HCT116 (cell line): ENCODE data around the gene WDR19. TPM values are rescaled to one million over a fixed set of nuclear protein-coding genes. Genes with fewer than 3 reads are reported as not detected.

Source experiments
- ATAC-seq: fragments of 200-7000 bp; cut with Tn5 transposase; 2 replicates; pipeline ENCODE4 v1.9.1; 2020; ENCODE audit warnings: mild to moderate bottlenecking, moderate library complexity
- BruUV-seq: library from RNA; stranded (reverse); fragments of 400-500 nt; replicated peaks from 2 replicates; lab custom pipeline; 2021; lab: Mats Ljungman, UMichigan
- CTCF ChIA-PET: fragments of 300-600 bp; sonication (Branson Sonifier 250); formaldehyde crosslinking; loops from one replicate; lab custom pipeline; 2021; ENCODE audit warnings: antibody characterized with exemption; lab: Charles Lee
- POLR2A ChIA-PET: fragments of 300-600, 350-600 bp; sonication (Branson Sonifier 250); formaldehyde crosslinking; loops from one replicate; lab custom pipeline; 2021; ENCODE audit warnings: antibody characterized with exemption; lab: Charles Lee
- RAD21 ChIA-PET, 2 experiments: fragments of 300-600 bp; sonication (Branson Sonifier 250); formaldehyde crosslinking; loops; one replicate each; lab custom pipeline; 2023; ENCODE audit warnings: low total read pairs in 2 of 2; ENCODE audit not compliant: uncharacterized antibody in 2 of 2, unreplicated experiment in 2 of 2, low non-redundant PET in 1 of 2; lab: Charles Lee
- DNase-seq: peaks from one replicate; pipeline ENCODE4 v3.0.0-alpha.2; 2010; ENCODE audit warnings: low read depth, low spot score
- H2AFZ ChIP-seq: fragments of 200-600 bp; shearing (Covaris generic), sonication (generic); 2 replicates; pipeline ENCODE4 v1.6.1; 2017; ENCODE audit warnings: low read depth, mixed run types, mixed read lengths, antibody characterized with exemption, low read length; ENCODE audit not compliant: poor library complexity, severe bottlenecking
- H3K27ac ChIP-seq: 2 replicates; pipeline ENCODE4 v1.5.1; 2012; ENCODE audit warnings: low read depth, low read length
- H3K27me3 ChIP-seq: fragments of 200-600 bp; sonication (generic); 2 replicates; pipeline ENCODE4 v1.6.1; 2016; ENCODE audit warnings: mixed run types, low read length, mixed read lengths; ENCODE audit not compliant: insufficient read depth
- H3K36me3 ChIP-seq, 2 experiments: fragments of 200-500 bp in 1 of 2; fragments of 200-600 bp in 1 of 2; sonication (Bioruptor generic) in 1 of 2; sonication (generic) in 1 of 2; 2 replicates each; pipeline versions ENCODE4 v1.5.1 to v1.6.1; 2014 to 2016; ENCODE audit warnings: low read length in 2 of 2, inconsistent platforms in 1 of 2, mixed read lengths in 1 of 2, mixed run types in 1 of 2; ENCODE audit not compliant: insufficient read depth in 2 of 2, control insufficient read depth in 1 of 2
- H3K4me1 ChIP-seq, 2 experiments: fragments of 200-600 bp in 1 of 2; sonication (generic) in 1 of 2; 2 replicates each; pipeline versions ENCODE4 v1.5.1 to v1.6.1; 2012 to 2017; ENCODE audit warnings: low read length in 2 of 2, inconsistent platforms in 1 of 2, mild to moderate bottlenecking in 1 of 2, mixed read lengths in 1 of 2, mixed run types in 1 of 2, moderate library complexity in 1 of 2; ENCODE audit not compliant: insufficient read depth in 2 of 2, control insufficient read depth in 1 of 2
- H3K4me2 ChIP-seq: fragments of 200-600 bp; sonication (generic); 2 replicates; pipeline ENCODE4 v1.6.1; 2017; ENCODE audit warnings: mixed run types, low read length, mixed read lengths
- H3K4me3 ChIP-seq, 2 experiments: fragments of 200-600 bp in 1 of 2; sonication (generic) in 1 of 2; replicated peaks in 1 of 2; 2 replicates each; pipeline ENCODE4 v1.5.1; 2011 to 2016; ENCODE audit warnings: low read length in 2 of 2, control low read depth in 1 of 2, low read depth in 1 of 2, mild to moderate bottlenecking in 1 of 2, mixed read lengths in 1 of 2, mixed run types in 1 of 2
- H3K79me2 ChIP-seq: fragments of 200-600 bp; sonication (generic); 2 replicates; pipeline ENCODE4 v1.6.1; 2017; ENCODE audit warnings: mild to moderate bottlenecking, mixed run types, low read length, moderate library complexity, mixed read lengths; ENCODE audit not compliant: insufficient read depth
- H3K9ac ChIP-seq: fragments of 200-600 bp; sonication (generic); 2 replicates; pipeline ENCODE4 v1.6.1; 2016; ENCODE audit warnings: low read length, mixed read lengths
- H3K9me2 ChIP-seq: fragments of 200-600 bp; sonication (generic), shearing (Covaris generic); 2 replicates; pipeline ENCODE4 v1.6.1; 2017; ENCODE audit warnings: mixed run types, mild to moderate bottlenecking, moderate library complexity; ENCODE audit not compliant: insufficient read depth
- H3K9me3 ChIP-seq, 2 experiments: fragments of 200-500 bp in 1 of 2; fragments of 200-600 bp in 1 of 2; sonication (Bioruptor generic) in 1 of 2; sonication (generic) in 1 of 2; 2 replicates each; pipeline ENCODE4 v1.6.1; 2014 to 2017; ENCODE audit warnings: low read length in 2 of 2, mixed read lengths in 2 of 2, inconsistent platforms in 1 of 2, low read depth in 1 of 2, mild to moderate bottlenecking in 1 of 2, mixed run types in 1 of 2, moderate library complexity in 1 of 2; ENCODE audit not compliant: control insufficient read depth in 1 of 2, insufficient read depth in 1 of 2
- H4K20me1 ChIP-seq: fragments of 200-600 bp; sonication (generic), shearing (Covaris generic); 2 replicates; pipeline ENCODE4 v1.6.1; 2017; ENCODE audit warnings: mixed run types, mild to moderate bottlenecking, moderate library complexity; ENCODE audit not compliant: insufficient read depth
- CBX3 ChIP-seq: IDR thresholded peaks from 2 replicates; pipeline ENCODE4 v1.6.1; 2012; ENCODE audit warnings: low read depth
- EGR1 ChIP-seq: IDR thresholded peaks from 2 replicates; pipeline ENCODE4 v1.6.1; 2012; ENCODE audit warnings: low read depth
- EZH2 ChIP-seq: fragments of 200-600 bp; sonication (generic); IDR thresholded peaks from 2 replicates; pipeline ENCODE4 v1.6.1; 2017; ENCODE audit warnings: antibody characterized with exemption, mixed run types
- EZH2phosphoT487 ChIP-seq: fragments of 200-600 bp; IDR thresholded peaks from 2 replicates; pipeline ENCODE4 v1.6.1; 2018; ENCODE audit warnings: antibody characterized with exemption, borderline replicate concordance
- FOSL1 ChIP-seq: IDR thresholded peaks from 2 replicates; pipeline ENCODE4 v1.6.1; 2012; ENCODE audit warnings: low read depth
- POLR2AphosphoS5 ChIP-seq: IDR thresholded peaks from 2 replicates; pipeline ENCODE4 v1.6.1; 2011; ENCODE audit warnings: mild to moderate bottlenecking, low read depth, low read length, moderate library complexity
- SIN3A ChIP-seq: IDR thresholded peaks from 2 replicates; pipeline ENCODE4 v1.6.1; 2012; ENCODE audit warnings: low read depth
- SP1 ChIP-seq: IDR thresholded peaks from 2 replicates; pipeline ENCODE4 v1.6.1; 2012; ENCODE audit warnings: low read depth
- SRF ChIP-seq: IDR thresholded peaks from 2 replicates; pipeline ENCODE4 v1.6.1; 2012; ENCODE audit warnings: low read depth
- TCF7L2 ChIP-seq: IDR thresholded peaks from 2 replicates; pipeline ENCODE4 v1.7.0; 2011; ENCODE audit warnings: borderline replicate concordance, inconsistent platforms; ENCODE audit not compliant: insufficient read depth, insufficient read length; ENCODE audit errors: extremely low read depth
- YY1 ChIP-seq: IDR thresholded peaks from 2 replicates; pipeline ENCODE4 v1.6.1; 2011; ENCODE audit warnings: low read length, low read depth, moderate library complexity, mild to moderate bottlenecking; ENCODE audit not compliant: insufficient replicate concordance; ENCODE audit errors: extremely low read depth
- ZFX ChIP-seq: fragments of 450-650 bp; IDR thresholded peaks from 2 replicates; pipeline ENCODE4 v1.6.1; 2017
- intact Hi-C: fragments of 100-400 bp; cut with micrococcal nuclease; formaldehyde crosslinking; loops from 2 replicates; pipeline ENCODE4 v1.10.0; 2022
- total RNA-seq: library from RNA; stranded (reverse); gene quantifications from one replicate; pipeline ENCODE4 v1.2.1, GENCODE V29; 2021; ENCODE audit not compliant: unreplicated experiment
- TF ChIP-seq, protein P1 (sequence below): IDR thresholded peaks from 2 replicates; pipeline ENCODE4 v1.6.1; 2012
- TF ChIP-seq, protein P2 (sequence below): IDR thresholded peaks from 2 replicates; pipeline ENCODE4 v1.6.1; 2011; ENCODE audit warnings: mild to moderate bottlenecking, low read length, moderate library complexity; ENCODE audit not compliant: insufficient replicate concordance; ENCODE audit errors: extremely low read depth
- TF ChIP-seq, protein P3 (sequence below): IDR thresholded peaks from 2 replicates; pipeline ENCODE4 v1.6.1; 2012
- TF ChIP-seq, protein P4 (sequence below), 3 experiments: fragments of 200-600 bp in 1 of 3; sonication (generic) in 1 of 3; IDR thresholded peaks in 2 of 3; conservative IDR thresholded peaks in 1 of 3; 2 replicates each; pipeline ENCODE4 v1.5.1; 2012 to 2017; ENCODE audit warnings: low read depth in 2 of 3, low read length in 2 of 3, antibody characterized with exemption in 1 of 3, borderline replicate concordance in 1 of 3, control low read depth in 1 of 3, mild to moderate bottlenecking in 1 of 3, mixed read lengths in 1 of 3, mixed run types in 1 of 3, moderate library complexity in 1 of 3; ENCODE audit not compliant: insufficient read depth in 1 of 3

WDR19 gene
- total RNA-seq, 1 experiment from 2014 or later, result 18.8 TPM

DNA sequence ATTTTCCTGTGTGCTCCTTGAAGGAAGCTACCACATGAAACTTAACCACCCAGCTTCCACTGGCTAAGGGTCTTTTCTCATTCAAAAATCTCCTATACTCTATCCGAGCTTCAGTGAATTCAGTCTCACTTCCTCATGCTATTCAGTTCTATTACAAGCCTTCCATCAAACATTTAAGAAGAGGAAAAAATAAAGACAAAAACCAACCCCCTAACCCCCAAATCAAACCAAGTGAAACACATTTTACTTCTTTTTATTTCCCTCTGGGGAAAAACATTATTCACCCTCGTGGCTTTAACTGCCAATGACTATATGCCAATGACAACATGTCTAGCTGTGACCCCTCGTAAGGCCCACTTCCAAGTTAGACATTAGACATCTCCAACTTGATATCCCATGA is 16.2 kb upstream of the WDR19 start:
- H3K4me2 ChIP-seq, result no peak overlapping the region
- intact Hi-C loops, result no loop called here
- ATAC-seq (no peak), DNase-seq (no peak)
- no peaks in the 10 kb centered on the region for H3K27me3 ChIP-seq
- H2AFZ ChIP-seq, result no peak overlapping the region
- RAD21 ChIA-PET, result no interaction called here
- H3K27ac ChIP-seq, result no peak overlapping the region
- no peaks in the 10 kb centered on the region for H4K20me1 ChIP-seq
- POLR2A ChIA-PET, result no interaction called here
- TF ChIP-seq, protein P1, sequence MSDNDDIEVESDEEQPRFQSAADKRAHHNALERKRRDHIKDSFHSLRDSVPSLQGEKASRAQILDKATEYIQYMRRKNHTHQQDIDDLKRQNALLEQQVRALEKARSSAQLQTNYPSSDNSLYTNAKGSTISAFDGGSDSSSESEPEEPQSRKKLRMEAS, result no peak
- TF ChIP-seq, protein P2, sequence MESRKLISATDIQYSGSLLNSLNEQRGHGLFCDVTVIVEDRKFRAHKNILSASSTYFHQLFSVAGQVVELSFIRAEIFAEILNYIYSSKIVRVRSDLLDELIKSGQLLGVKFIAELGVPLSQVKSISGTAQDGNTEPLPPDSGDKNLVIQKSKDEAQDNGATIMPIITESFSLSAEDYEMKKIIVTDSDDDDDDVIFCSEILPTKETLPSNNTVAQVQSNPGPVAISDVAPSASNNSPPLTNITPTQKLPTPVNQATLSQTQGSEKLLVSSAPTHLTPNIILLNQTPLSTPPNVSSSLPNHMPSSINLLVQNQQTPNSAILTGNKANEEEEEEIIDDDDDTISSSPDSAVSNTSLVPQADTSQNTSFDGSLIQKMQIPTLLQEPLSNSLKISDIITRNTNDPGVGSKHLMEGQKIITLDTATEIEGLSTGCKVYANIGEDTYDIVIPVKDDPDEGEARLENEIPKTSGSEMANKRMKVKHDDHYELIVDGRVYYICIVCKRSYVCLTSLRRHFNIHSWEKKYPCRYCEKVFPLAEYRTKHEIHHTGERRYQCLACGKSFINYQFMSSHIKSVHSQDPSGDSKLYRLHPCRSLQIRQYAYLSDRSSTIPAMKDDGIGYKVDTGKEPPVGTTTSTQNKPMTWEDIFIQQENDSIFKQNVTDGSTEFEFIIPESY, result no peak
- TF ChIP-seq ZFX, result no peak
- no peak for TF ChIP-seq SIN3A
- no peak for TF ChIP-seq EZH2
- BruUV-seq, result no TSS peak
- H3K9me3 ChIP-seq, result no peaks in the 10 kb centered on the region
- CTCF ChIA-PET, result no interaction called here
- H3K4me3 ChIP-seq, result no peak overlapping the region
- H3K4me1 ChIP-seq, result no peaks in the 10 kb centered on the region
- H3K9me2 ChIP-seq, result no peaks in the 10 kb centered on the region
- H3K36me3 ChIP-seq, result no peaks in the 10 kb centered on the region
- H3K79me2 ChIP-seq, result no peaks in the 10 kb centered on the region
- no peak overlapping the region for H3K9ac ChIP-seq

DNA sequence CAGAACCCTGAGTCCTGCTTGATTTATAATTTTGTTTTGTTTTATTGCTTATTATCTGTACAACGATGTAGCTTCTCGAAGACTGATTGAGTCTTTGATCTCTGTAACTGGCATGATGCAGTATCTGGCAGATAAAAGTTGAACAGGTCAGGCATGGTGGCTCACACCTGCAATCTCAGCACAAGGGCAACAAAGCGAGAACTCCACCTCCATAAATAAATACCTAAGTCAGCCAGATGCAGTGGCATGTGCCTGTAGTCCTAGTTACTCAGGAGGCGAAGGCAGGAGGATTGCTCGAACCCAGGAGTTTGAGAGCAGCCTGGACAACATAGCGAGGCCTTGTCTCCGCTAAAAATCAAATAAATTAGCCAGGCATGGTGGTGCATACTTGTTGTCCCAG is 15.7 kb upstream of the WDR19 start:
- no peaks in the 10 kb centered on the region for H4K20me1 ChIP-seq
- no peaks in the 10 kb centered on the region for H3K9me2 ChIP-seq
- no peaks in the 10 kb centered on the region for H3K79me2 ChIP-seq
- ChIA-PET POLR2A (no interaction called here), CTCF (no interaction called here), RAD21 (no interaction called here)
- H3K9me3 ChIP-seq, result no peaks in the 10 kb centered on the region
- no peak overlapping the region for H3K4me3 ChIP-seq
- no peak for ATAC-seq
- intact Hi-C loops, result no loop called here
- BruUV-seq, result no TSS peak
- H3K27ac ChIP-seq, result no peak overlapping the region
- no peaks in the 10 kb centered on the region for H3K27me3 ChIP-seq
- no peak for DNase-seq
- H3K4me2 ChIP-seq, result no peak overlapping the region
- H3K36me3 ChIP-seq, result no peaks in the 10 kb centered on the region
- no peaks in the 10 kb centered on the region for H3K4me1 ChIP-seq
- H3K9ac ChIP-seq, result no peak overlapping the region
- no peak overlapping the region for H2AFZ ChIP-seq
- TF ChIP-seq SP1 (no peak), EGR1 (no peak), CBX3 (no peak), TCF7L2 (no peak), EZH2 (no peak), EZH2phosphoT487 (no peak), POLR2AphosphoS5 (no peak), SIN3A (no peak), FOSL1 (no peak), SRF (no peak), YY1 (no peak)
- TF ChIP-seq, protein P3, sequence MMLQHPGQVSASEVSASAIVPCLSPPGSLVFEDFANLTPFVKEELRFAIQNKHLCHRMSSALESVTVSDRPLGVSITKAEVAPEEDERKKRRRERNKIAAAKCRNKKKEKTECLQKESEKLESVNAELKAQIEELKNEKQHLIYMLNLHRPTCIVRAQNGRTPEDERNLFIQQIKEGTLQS, result no peak
- TF ChIP-seq, protein P4, sequence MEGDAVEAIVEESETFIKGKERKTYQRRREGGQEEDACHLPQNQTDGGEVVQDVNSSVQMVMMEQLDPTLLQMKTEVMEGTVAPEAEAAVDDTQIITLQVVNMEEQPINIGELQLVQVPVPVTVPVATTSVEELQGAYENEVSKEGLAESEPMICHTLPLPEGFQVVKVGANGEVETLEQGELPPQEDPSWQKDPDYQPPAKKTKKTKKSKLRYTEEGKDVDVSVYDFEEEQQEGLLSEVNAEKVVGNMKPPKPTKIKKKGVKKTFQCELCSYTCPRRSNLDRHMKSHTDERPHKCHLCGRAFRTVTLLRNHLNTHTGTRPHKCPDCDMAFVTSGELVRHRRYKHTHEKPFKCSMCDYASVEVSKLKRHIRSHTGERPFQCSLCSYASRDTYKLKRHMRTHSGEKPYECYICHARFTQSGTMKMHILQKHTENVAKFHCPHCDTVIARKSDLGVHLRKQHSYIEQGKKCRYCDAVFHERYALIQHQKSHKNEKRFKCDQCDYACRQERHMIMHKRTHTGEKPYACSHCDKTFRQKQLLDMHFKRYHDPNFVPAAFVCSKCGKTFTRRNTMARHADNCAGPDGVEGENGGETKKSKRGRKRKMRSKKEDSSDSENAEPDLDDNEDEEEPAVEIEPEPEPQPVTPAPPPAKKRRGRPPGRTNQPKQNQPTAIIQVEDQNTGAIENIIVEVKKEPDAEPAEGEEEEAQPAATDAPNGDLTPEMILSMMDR (IDR thresholded peaks at IDR 0.05 in 2 of 3, conservative IDR thresholded peaks at IDR 0.05 in 1 of 3; ENCODE audit: borderline replicate concordance in 1 of 3, insufficient read depth in 1 of 3, low read depth in 2 of 3, low read length in 2 of 3), result no peak
- TF ChIP-seq, protein P1, result no peak
